Left colon (tissue), 2 donors: ENCODE measurements around the gene CACFD1. TPM values are rescaled to one million over a fixed set of nuclear protein-coding genes. Genes with fewer than 3 reads are reported as not detected.

Experiments used
- ATAC-seq: fragments of 200-7000 bp; cut with Tn5 transposase; one replicate; pipeline ENCODE4 v1.9.1; 2020; ENCODE audit warnings: mild to moderate bottlenecking, moderate library complexity
- DNase-seq, 2 donors: peaks; one replicate each; pipeline ENCODE4 v3.0.0-alpha.2; 2020
- intact Hi-C, 2 donors: fragments of 100-400 bp; cut with DNase I in 1 of 2; cut with micrococcal nuclease in 1 of 2; formaldehyde crosslinking; loops; one replicate each; pipeline versions ENCODE4 v1.11.2 to v1.14.0; 2022; cut with DNase I, micrococcal nuclease
- total RNA-seq, 2 donors: library from RNA; stranded (reverse); fragmentation: NEBNext Ultra II Directional; extraction: Animal tissue kit (Norgen Biotek cat#: 25700); gene quantifications; one replicate each; pipeline ENCODE4 v1.2.1, GENCODE V29; 2021
- donor health status: DM: no; HTN: no; CAD: no.
- donor health status: DM: yes; HTN: yes; CAD: no.

CACFD1 gene
- total RNA-seq, 2 donors from 2014 or later, result 66.1 to 75.4 TPM

GRCh38 chr9:133474853-133475252 lies 15.1 kb downstream of the CACFD1 start:
- ATAC-seq (no peak), DNase-seq (no peak)
- intact Hi-C loops, result no loop called here

- intact Hi-C loops, result no loop called here
- ATAC-seq, result no peak
- DNase-seq, result no peak
Observed at GRCh38 chr9:133475292-133476012, 15.7 kb downstream of the CACFD1 start.

GRCh38 chr9:133476036-133476931 lies 16.5 kb downstream of the CACFD1 start:
- ATAC-seq, result no peak
- intact Hi-C loops, result no loop called here
- no peak for DNase-seq

- intact Hi-C loops, result no loop called here
- ATAC-seq, result no peak
- DNase-seq, result no peak
Observed at GRCh38 chr9:133476941-133477340, 17.2 kb downstream of the CACFD1 start.

- ATAC-seq, result no peak
- DNase-seq, result no peak
- intact Hi-C loops, result no loop called here
Observed at GRCh38 chr9:133477461-133477860, 17.7 kb downstream of the CACFD1 start.

GRCh38 chr9:133477992-133478850 lies 18.4 kb downstream of the CACFD1 start:
- peak; percentile 13 for ATAC-seq
- intact Hi-C loops, result no loop called here
- no peak for DNase-seq

GRCh38 chr9:133478851-133479711 lies 19.3 kb downstream of the CACFD1 start, which contains the start of gene SLC2A6:
Gene SLC2A6 (minus strand): TSS chr9:133479099. CDS start chr9:133479059, 40 bp downstream.
- DNase-seq (peak; percentile 79 to 86), ATAC-seq (peak; percentile 96)
- intact Hi-C loops, result no loop called here

GRCh38 chr9:133483611-133484010 lies 23.8 kb downstream of the CACFD1 start:
- ATAC-seq (no peak), DNase-seq (no peak)
- intact Hi-C loops, result no loop called here

- DNase-seq (no peak), ATAC-seq (no peak)
- intact Hi-C loops, result loop anchor here (5.0 kb wide), 2 partner anchors 83 to 298 kb away; no protein-coding TSS in a partner anchor
Observed at GRCh38 chr9:133484671-133485437, 25.1 kb downstream of the CACFD1 start.

GRCh38 chr9:133485531-133486260 lies 25.9 kb downstream of the CACFD1 start:
- peak; percentile 37 for ATAC-seq
- intact Hi-C loops, result loop anchor here (2.0 to 5.0 kb wide), 3 partner anchors 79 to 298 kb away; no protein-coding TSS in a partner anchor
- DNase-seq, result no peak

GRCh38 chr9:133487331-133487725 lies 27.6 kb downstream of the CACFD1 start:
- DNase-seq (no peak), ATAC-seq (no peak)
- intact Hi-C loops, result loop anchor here (2.0 to 5.0 kb wide), 3 partner anchors 81 to 300 kb away; no protein-coding TSS in a partner anchor

GRCh38 chr9:133488686-133489252 lies 29.0 kb downstream of the CACFD1 start:
- no peak for DNase-seq
- intact Hi-C loops, result loop anchor here (5.0 kb wide), 2 partner anchors 86 to 301 kb away; no protein-coding TSS in a partner anchor

GRCh38 chr9:133489253-133490190 lies 29.7 kb downstream of the CACFD1 start:
- no peak for ATAC-seq
- DNase-seq, result no peak
- intact Hi-C loops, result loop anchor here (5.0 kb wide), 2 partner anchors 87 to 302 kb away; no protein-coding TSS in a partner anchor

More at GRCh38 chr9:133488686-133489252, 29.0 kb downstream of the CACFD1 start:
- ATAC-seq, result no peak

GRCh38 chr9:133490201-133490681 lies 30.5 kb downstream of the CACFD1 start:
- intact Hi-C loops, result no loop called here
- DNase-seq (no peak), ATAC-seq (no peak)
